NT2/D1 (cell line): ENCODE results near the gene IPPK.

Experiments
- SUZ12 ChIP-seq: IDR thresholded peaks from 2 replicates; pipeline ENCODE4 v1.6.1; 2011; ENCODE audit not compliant: insufficient read length, insufficient read depth; ENCODE audit errors: extremely low read depth
- YY1 ChIP-seq: IDR thresholded peaks from 2 replicates; pipeline ENCODE4 v1.6.1; 2011; ENCODE audit not compliant: insufficient read length, insufficient read depth
- ZNF274 ChIP-seq: IDR thresholded peaks from 2 replicates; pipeline ENCODE4 v1.6.1; 2011; ENCODE audit warnings: mild to moderate bottlenecking, low read depth, low read length

DNA sequence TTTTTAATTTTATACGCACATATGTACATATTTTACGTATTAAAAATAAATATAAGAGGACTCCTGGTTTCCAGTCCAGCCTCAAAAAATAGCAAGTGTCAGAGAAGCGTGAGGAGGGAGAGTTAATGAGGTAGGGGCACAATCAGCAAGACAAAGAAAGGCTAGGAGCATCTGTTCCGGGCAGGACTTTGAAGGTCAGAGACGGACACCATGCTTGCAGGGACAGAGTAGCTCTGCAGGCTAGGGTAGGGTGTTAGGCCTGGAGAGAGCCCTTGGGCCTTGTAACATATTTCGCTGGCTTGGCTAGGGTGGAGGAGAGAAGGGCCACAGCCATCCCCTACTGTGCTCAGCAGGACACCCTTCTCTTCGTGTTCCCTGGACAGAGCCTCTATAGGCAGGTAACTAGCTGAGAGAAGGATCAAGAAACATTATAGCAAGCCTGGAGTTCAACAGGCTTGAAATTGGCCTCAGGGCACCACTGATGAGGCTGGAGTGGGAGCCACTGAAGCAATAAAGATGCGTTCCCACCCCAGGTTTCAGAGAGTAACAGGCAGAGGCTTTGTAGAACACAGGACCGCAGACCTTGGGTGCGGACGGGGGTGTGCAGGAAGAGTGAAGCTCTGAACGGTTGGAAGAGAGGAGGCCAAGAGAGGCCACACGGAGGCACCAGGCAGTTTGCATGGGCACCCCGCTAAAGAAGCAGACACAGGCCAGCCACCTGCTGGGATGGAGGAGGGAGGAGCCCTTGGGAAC is 9.7 kb upstream of the IPPK start:
- TF ChIP-seq ZNF274 = no peak
- no peak for TF ChIP-seq SUZ12
- no peak for TF ChIP-seq YY1
